Activated T-cell treated with anti-CD3 and anti-CD28 coated beads, Interleukin-2, amount 50 U/mL, for 72 hours (primary cell): ENCODE data around the gene CHM. TPM values are rescaled to one million over a fixed set of nuclear protein-coding genes. Genes with fewer than 3 reads are reported as not detected.
A peak's percentile ranks its signal among the peaks of the same experiment; 100 is the strongest.

Source experiments
- ATAC-seq, 2 donors: fragments of 150-1000 bp; cut with Tn5 transposase; replicated peaks in 1 of 2; 2 replicates each; pipeline ENCODE4 v1.10.0; 2021; ENCODE audit warnings: moderate library complexity in 2 of 2, mild to moderate bottlenecking in 1 of 2
- DNase-seq, 2 donors: peaks; one replicate each; pipeline ENCODE4 v3.0.0; 2021 to 2022; ENCODE audit warnings: mixed read lengths in 1 of 2
- H3K27ac Mint-ChIP-seq: one replicate; pipeline ENCODE4 v1.8.0; 2022; ENCODE audit warnings: mild to moderate bottlenecking, moderate library complexity, mixed read lengths
- H3K27me3 Mint-ChIP-seq: one replicate; pipeline ENCODE4 v1.8.0; 2022; ENCODE audit warnings: low read depth, mixed read lengths
- H3K36me3 Mint-ChIP-seq, 2 donors: one replicate each; pipeline ENCODE4 v1.8.0; 2022; ENCODE audit warnings: mixed read lengths in 2 of 2, mild to moderate bottlenecking in 1 of 2; ENCODE audit not compliant: insufficient read depth in 2 of 2
- H3K4me1 Mint-ChIP-seq: one replicate; pipeline ENCODE4 v1.8.0; 2022; ENCODE audit warnings: low read depth, mixed read lengths
- H3K4me3 Mint-ChIP-seq, 2 donors: one replicate each; pipeline ENCODE4 v1.8.0; 2022; ENCODE audit warnings: mild to moderate bottlenecking in 2 of 2, mixed read lengths in 2 of 2, moderate library complexity in 2 of 2
- H3K9me3 Mint-ChIP-seq, 2 donors: one replicate each; pipeline ENCODE4 v1.8.0; 2022; ENCODE audit warnings: mixed read lengths in 2 of 2
- total RNA-seq, 2 donors: library from RNA; stranded (reverse); gene quantifications; one replicate each; pipeline ENCODE4 v1.2.3, GENCODE V29; 2022

The CHM gene, protein sequence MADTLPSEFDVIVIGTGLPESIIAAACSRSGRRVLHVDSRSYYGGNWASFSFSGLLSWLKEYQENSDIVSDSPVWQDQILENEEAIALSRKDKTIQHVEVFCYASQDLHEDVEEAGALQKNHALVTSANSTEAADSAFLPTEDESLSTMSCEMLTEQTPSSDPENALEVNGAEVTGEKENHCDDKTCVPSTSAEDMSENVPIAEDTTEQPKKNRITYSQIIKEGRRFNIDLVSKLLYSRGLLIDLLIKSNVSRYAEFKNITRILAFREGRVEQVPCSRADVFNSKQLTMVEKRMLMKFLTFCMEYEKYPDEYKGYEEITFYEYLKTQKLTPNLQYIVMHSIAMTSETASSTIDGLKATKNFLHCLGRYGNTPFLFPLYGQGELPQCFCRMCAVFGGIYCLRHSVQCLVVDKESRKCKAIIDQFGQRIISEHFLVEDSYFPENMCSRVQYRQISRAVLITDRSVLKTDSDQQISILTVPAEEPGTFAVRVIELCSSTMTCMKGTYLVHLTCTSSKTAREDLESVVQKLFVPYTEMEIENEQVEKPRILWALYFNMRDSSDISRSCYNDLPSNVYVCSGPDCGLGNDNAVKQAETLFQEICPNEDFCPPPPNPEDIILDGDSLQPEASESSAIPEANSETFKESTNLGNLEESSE
- total RNA-seq: 10 to 100 TPM; 17.5 to 20.9 TPM

DNA sequence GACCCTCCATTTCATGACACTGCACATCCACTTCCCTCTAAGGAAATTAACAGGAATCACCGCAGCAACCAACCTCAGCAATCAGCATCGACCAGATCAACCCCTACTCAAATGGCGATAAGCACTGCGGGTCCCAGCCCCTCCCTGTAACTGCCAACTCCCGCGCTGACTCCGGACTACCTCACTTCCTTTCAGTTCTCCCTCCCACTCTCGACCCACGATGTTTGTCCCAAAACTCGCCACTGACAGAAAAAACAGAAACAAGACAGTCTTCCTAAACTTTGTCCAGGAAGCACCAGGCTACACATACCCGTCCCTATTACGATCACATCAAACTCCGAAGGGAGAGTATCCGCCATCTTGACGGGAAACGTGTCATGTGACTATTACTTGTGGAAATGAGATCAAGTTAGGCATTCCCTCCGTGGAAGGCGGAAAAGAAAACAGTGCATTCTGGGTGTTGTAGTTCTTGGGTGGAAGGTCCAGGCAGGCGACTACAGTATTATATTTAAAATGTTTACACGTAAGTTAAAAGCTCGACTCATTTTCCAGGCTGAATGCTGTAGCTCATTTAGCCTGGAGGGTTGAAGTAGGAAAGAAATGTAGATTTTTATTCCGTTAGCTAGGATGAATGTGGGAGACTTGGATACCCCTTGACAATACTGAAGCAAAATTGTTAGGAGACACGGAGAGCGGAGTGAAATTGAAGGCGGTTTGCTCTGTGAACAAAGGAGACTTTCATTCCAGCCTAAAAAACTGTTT lies at the start of gene CHM:
TSS of gene CHM (minus strand) at position 385 of the 762 bp plus-strand sequence. CDS start at position 359, 26 bp downstream.
- peaks cover 0 to 2% of the 10 kb centered on the region in 2 donors for H3K36me3 Mint-ChIP-seq
- peaks cover 19% of the 10 kb centered on the region for H3K4me1 Mint-ChIP-seq
- DNase-seq (peak; percentile 54 to 64), ATAC-seq (peak; percentile 95 to 96)
- no peak within 1 kb of the TSS for H3K4me3 Mint-ChIP-seq
- no peaks in the 10 kb centered on the region for H3K9me3 Mint-ChIP-seq
- H3K27ac Mint-ChIP-seq: no peak within 1 kb of the TSS
- H3K27me3 Mint-ChIP-seq: peaks cover 13% of the 10 kb centered on the region

DNA sequence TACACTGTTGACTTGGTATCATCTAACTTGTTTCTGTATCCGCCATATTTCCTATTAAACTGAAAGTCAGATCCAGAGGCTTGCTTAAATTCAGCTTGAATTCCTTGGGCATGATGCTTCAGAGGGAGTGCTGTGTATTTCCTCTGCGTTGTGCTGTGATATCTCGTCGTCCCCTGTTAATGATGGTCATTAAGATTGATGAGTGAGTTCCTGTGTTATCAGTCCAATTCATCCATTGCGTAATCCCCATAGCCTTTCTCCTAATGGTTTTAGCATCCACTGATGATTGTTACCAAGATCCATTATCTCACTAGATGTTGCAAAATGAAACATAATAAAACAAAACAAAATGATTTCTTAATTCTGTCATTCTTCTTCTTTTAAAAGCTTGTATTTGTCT lies 31.3 kb upstream of the CHM start:
- Mint-ChIP-seq H3K4me3 (no peak overlapping the region), H3K4me1 (no peaks in the 10 kb centered on the region), H3K27me3 (peaks cover 14% of the 10 kb centered on the region), H3K36me3 (no peaks in the 10 kb centered on the region), H3K27ac (no peak overlapping the region), H3K9me3 (no peaks in the 10 kb centered on the region)
- no peak for ATAC-seq
- no peak for DNase-seq

- H3K9me3 Mint-ChIP-seq: no peaks in the 10 kb centered on the region
- no peak overlapping the region for H3K27ac Mint-ChIP-seq
- DNase-seq (no peak), ATAC-seq (no peak)
- no peaks in the 10 kb centered on the region for H3K4me1 Mint-ChIP-seq
- H3K36me3 Mint-ChIP-seq: no peaks in the 10 kb centered on the region
- no peak overlapping the region for H3K4me3 Mint-ChIP-seq
- H3K27me3 Mint-ChIP-seq: peaks cover 8% of the 10 kb centered on the region
Observed at GRCh38 chrX:86066998-86067397, 19.6 kb upstream of the CHM start.

DNA sequence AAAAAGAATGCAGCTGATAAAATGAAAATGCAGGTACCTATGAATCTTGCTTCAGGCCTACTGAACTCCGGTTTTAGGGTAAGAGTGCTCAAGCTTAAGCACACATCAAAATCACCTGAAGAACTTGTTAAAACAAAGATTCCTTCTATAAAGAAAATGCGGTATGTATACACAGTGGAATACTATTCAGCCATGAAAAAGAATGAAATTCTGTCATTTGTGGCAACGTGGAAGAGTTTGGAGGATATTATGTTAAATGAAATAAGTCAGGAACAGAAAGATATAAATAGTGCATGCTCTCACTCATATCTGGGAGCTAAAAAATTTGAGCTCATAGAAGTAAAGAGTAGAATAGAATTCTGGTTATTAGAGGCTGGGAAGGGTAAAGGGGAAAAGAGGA lies 14.0 kb upstream of the CHM start:
- H3K27me3 Mint-ChIP-seq: peaks cover 20% of the 10 kb centered on the region
- H3K9me3 Mint-ChIP-seq: no peaks in the 10 kb centered on the region
- no peaks in the 10 kb centered on the region for H3K4me1 Mint-ChIP-seq
- H3K27ac Mint-ChIP-seq: no peak overlapping the region
- ATAC-seq: no peak
- H3K36me3 Mint-ChIP-seq: peaks cover 0 to 2% of the 10 kb centered on the region in 2 donors
- DNase-seq: no peak
- H3K4me3 Mint-ChIP-seq: no peak overlapping the region

DNA sequence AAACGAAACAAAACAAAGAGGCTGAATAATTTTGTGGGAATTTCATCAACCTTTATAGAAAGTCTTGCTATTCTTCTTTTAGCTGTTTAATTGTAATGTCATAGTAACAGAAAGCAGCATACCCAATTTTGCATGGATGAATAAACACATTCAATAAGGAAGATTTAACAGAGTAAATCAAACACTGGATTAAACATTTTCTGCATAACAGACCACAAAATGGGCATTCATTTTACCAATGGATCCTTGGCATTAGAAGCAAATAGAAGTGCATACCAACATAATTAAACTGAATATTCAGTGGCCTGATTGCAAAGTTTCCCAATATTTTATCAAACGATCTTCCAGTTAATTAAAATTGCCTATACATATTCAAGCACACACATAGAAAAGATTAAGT lies 4.4 kb upstream of the CHM start:
- DNase-seq (no peak), ATAC-seq (no peak)
- no peak overlapping the region for H3K4me3 Mint-ChIP-seq
- H3K4me1 Mint-ChIP-seq: no peaks in the 10 kb centered on the region
- H3K36me3 Mint-ChIP-seq: peaks cover 0 to 1% of the 10 kb centered on the region in 2 donors
- H3K9me3 Mint-ChIP-seq: no peaks in the 10 kb centered on the region
- H3K27ac Mint-ChIP-seq: no peak overlapping the region
- peaks cover 31% of the 10 kb centered on the region for H3K27me3 Mint-ChIP-seq

- peaks cover 13% of the 10 kb centered on the region for H3K27me3 Mint-ChIP-seq
- no peaks in the 10 kb centered on the region for H3K9me3 Mint-ChIP-seq
- DNase-seq: no peak
- peaks cover 19% of the 10 kb centered on the region for H3K4me1 Mint-ChIP-seq
- H3K4me3 Mint-ChIP-seq: no peak overlapping the region
- no peak for ATAC-seq
- no peak overlapping the region for H3K27ac Mint-ChIP-seq
- H3K36me3 Mint-ChIP-seq: peaks cover 0 to 2% of the 10 kb centered on the region in 2 donors
Observed at GRCh38 chrX:86047936-86048280, 550 bp upstream of the CHM start.

DNA sequence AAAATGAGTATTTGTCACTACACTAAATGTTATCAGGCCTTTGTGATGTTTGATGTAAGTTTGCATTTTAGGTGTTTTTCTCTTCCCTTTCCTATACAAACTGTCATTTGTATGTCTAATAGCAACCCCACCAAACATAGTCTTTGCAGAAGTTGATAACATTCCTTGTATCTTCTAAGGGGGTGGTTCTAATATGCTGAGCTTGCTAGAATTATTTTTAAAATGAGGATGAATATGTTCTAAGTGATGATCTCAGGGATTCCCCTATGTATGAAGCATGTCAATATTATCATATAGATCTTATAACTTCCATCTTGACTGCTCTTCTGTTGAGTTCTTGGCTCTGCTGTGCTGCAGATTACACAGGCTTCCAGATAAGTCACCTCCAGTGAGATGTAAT lies 3.1 kb downstream of the CHM start:
- no peak overlapping the region for H3K4me3 Mint-ChIP-seq
- H3K4me1 Mint-ChIP-seq: peaks cover 27% of the 10 kb centered on the region
- DNase-seq (no peak), ATAC-seq (no peak)
- H3K27ac Mint-ChIP-seq: peak overlapping the region; percentile 55
- H3K27me3 Mint-ChIP-seq: peaks cover 8% of the 10 kb centered on the region
- no peaks in the 10 kb centered on the region for H3K9me3 Mint-ChIP-seq
- peaks cover 0 to 2% of the 10 kb centered on the region in 2 donors for H3K36me3 Mint-ChIP-seq

- DNase-seq (no peak), ATAC-seq (no peak)
- H3K27me3 Mint-ChIP-seq: no peaks in the 10 kb centered on the region
- H3K36me3 Mint-ChIP-seq: peaks cover 0 to 3% of the 10 kb centered on the region in 2 donors
- no peak overlapping the region for H3K27ac Mint-ChIP-seq
- H3K4me1 Mint-ChIP-seq: peaks cover 24% of the 10 kb centered on the region
- H3K4me3 Mint-ChIP-seq: no peak overlapping the region
- H3K9me3 Mint-ChIP-seq: no peaks in the 10 kb centered on the region
Observed at GRCh38 chrX:86039625-86040568, 7.5 kb downstream of the CHM start.

DNA sequence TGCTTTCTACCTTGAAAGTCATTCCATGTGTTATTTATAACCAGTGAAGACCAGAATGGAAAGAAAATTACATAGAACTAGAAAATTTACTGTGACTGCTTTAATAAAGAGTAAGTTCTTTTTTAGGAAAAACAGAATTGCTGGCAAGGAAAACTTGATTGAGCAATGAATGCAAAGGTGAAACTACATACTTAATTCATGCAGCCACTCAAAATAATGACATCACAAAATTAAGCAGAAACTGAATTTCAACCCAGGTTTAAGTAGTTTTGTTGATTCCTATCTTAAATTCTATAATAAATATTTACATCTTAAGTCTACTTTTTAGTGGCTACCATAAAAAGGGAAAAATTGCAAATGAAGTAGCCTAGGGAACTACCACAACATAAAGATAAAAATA lies 14.0 kb downstream of the CHM start:
- Mint-ChIP-seq H3K4me3 (no peak overlapping the region), H3K27ac (no peak overlapping the region), H3K36me3 (peaks cover 2 to 3% of the 10 kb centered on the region in 2 donors), H3K27me3 (no peaks in the 10 kb centered on the region), H3K9me3 (no peaks in the 10 kb centered on the region), H3K4me1 (peaks cover 8% of the 10 kb centered on the region)
- DNase-seq: no peak
- ATAC-seq: no peak

DNA sequence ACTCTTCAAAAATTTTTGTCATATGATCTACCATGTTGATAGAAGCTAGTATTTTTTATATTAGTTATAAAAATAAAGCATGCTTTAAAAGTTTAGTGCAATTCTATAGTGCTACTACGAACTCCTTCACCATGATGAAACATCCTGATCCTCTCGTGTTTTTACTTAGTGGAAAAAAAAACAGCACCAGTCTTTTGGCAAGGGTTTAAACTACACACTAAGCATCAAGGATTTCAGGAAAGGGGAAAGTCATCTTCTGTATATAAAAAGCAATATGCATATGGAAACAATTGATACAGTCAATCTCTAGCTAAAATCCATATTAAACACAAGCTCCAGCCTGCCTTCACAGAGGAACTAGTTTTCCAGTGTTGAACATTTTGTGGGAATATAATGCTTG lies 18.7 kb downstream of the CHM start:
- Mint-ChIP-seq H3K4me1 (no peaks in the 10 kb centered on the region), H3K9me3 (no peaks in the 10 kb centered on the region), H3K4me3 (no peak overlapping the region), H3K27ac (no peak overlapping the region), H3K27me3 (no peaks in the 10 kb centered on the region), H3K36me3 (no peaks in the 10 kb centered on the region)
- ATAC-seq (no peak), DNase-seq (no peak)

- DNase-seq (no peak), ATAC-seq (no peak)
- Mint-ChIP-seq H3K36me3 (no peaks in the 10 kb centered on the region), H3K4me3 (no peak overlapping the region), H3K27me3 (no peaks in the 10 kb centered on the region), H3K9me3 (no peaks in the 10 kb centered on the region), H3K27ac (no peak overlapping the region), H3K4me1 (no peaks in the 10 kb centered on the region)
Observed at GRCh38 chrX:86023811-86024210, 23.5 kb downstream of the CHM start.

- Mint-ChIP-seq H3K4me3 (no peak overlapping the region), H3K36me3 (peaks cover 2 to 3% of the 10 kb centered on the region in 2 donors), H3K9me3 (no peaks in the 10 kb centered on the region), H3K27me3 (no peaks in the 10 kb centered on the region), H3K4me1 (no peaks in the 10 kb centered on the region), H3K27ac (no peak overlapping the region)
- DNase-seq: no peak
- no peak for ATAC-seq
Observed at GRCh38 chrX:86021652-86022289, 25.6 kb downstream of the CHM start.
